Measurements from ENCODE around the gene SLC23A3. TPM values are rescaled to one million over a fixed set of nuclear protein-coding genes. Genes with fewer than 3 reads are reported as not detected.

Gene SLC23A3
- total RNA-seq, 1 donor from 2014 or later, result 1.4 TPM

DNA sequence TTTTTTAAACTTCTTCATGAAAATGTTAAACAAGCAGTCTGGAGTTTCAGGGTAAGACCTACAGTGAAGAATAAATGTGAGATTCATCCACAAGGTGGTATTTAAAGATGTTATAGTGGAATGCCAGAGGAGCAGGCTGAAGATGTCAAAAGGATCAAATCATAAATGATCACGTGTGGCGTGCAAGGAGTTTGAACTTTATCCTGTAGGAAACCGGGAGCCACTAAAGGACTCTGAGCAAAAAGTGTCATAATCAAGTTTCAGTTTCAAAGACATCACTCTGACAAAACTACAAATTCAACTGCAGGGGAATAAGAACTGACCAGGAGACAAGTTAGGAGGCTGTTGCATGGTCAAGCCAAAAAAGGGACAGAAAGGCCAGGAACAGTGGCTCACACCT, 29.1 kb downstream of the SLC23A3 start:
- no peak overlapping the region for H3K4me3 Mint-ChIP-seq
- Histone ChIP-seq H3K4me3 (no peak overlapping the region), H3K79me2 (ENCODE audit: low read depth) (no peaks in the 10 kb centered on the region), H3K9me3 (ENCODE audit: low read depth) (no peaks in the 10 kb centered on the region), H3K27me3 (no peaks in the 10 kb centered on the region), H3K36me3 (no peaks in the 10 kb centered on the region), H3K9ac (no peak overlapping the region), H4K20me1 (ENCODE audit: low read depth) (no peaks in the 10 kb centered on the region), H3K27ac (no peak overlapping the region), H3K4me2 (no peak overlapping the region), H3F3A (ENCODE audit: low read depth) (no peaks in the 10 kb centered on the region), H3K4me1 (no peaks in the 10 kb centered on the region), H2AFZ (replicated peaks) (no peak overlapping the region)
- H3K27ac Mint-ChIP-seq, result no peak overlapping the region
- peaks cover 15% of the 10 kb centered on the region for H3K36me3 Mint-ChIP-seq
- H3K4me1 Mint-ChIP-seq, result no peaks in the 10 kb centered on the region
- H3K9me3 Mint-ChIP-seq, result no peaks in the 10 kb centered on the region
- no peak for TF ChIP-seq CTCF (IDR thresholded peaks at IDR 0.05)
- TF ChIP-seq EZH2phosphoT487 (IDR thresholded peaks at IDR 0.05), result no peak
- TF ChIP-seq EZH2 (IDR thresholded peaks at IDR 0.05), result no peak
- H3K27me3 Mint-ChIP-seq (ENCODE audit: insufficient read depth, low read depth), result no peaks in the 10 kb centered on the region
- no peak for DNase-seq (ENCODE audit: low spot score)

DNA sequence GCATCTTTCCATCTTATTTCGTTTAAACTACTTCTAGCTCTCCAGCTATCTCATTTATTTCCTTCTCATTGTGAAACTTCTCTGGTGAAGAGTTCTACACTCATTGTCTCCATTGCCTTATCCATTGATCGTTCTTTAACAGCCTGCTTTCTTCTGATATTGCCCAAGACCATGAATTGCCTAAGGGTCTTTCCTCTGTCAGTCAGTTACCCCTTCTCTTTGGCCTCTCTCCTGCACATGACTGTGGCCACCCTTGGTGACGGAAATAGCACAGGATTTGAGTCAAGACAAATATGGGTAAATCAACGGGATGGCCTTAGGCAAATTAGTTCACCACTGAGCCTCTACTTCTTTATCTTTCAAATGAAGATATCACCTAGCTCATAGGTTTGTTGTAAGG, 35.9 kb downstream of the SLC23A3 start:
- H3K27me3 Mint-ChIP-seq (ENCODE audit: insufficient read depth, low read depth), result peaks cover 2% of the 10 kb centered on the region
- Histone ChIP-seq H3K9me3 (ENCODE audit: low read depth) (no peaks in the 10 kb centered on the region), H3F3A (ENCODE audit: low read depth) (no peaks in the 10 kb centered on the region), H3K27ac (no peak overlapping the region), H3K27me3 (no peaks in the 10 kb centered on the region), H2AFZ (replicated peaks) (no peak overlapping the region), H3K4me2 (no peak overlapping the region), H3K4me1 (no peaks in the 10 kb centered on the region), H3K9ac (no peak overlapping the region), H3K36me3 (no peaks in the 10 kb centered on the region), H3K79me2 (ENCODE audit: low read depth) (no peaks in the 10 kb centered on the region), H4K20me1 (ENCODE audit: low read depth) (no peaks in the 10 kb centered on the region), H3K4me3 (no peak overlapping the region)
- H3K36me3 Mint-ChIP-seq, result no peaks in the 10 kb centered on the region
- no peaks in the 10 kb centered on the region for H3K4me1 Mint-ChIP-seq
- no peaks in the 10 kb centered on the region for H3K9me3 Mint-ChIP-seq
- H3K4me3 Mint-ChIP-seq, result no peak overlapping the region
- TF ChIP-seq EZH2phosphoT487 (IDR thresholded peaks at IDR 0.05) (no peak), CTCF (IDR thresholded peaks at IDR 0.05) (no peak), EZH2 (IDR thresholded peaks at IDR 0.05) (no peak)
- no peak overlapping the region for H3K27ac Mint-ChIP-seq
- DNase-seq (ENCODE audit: low spot score), result no peak

- Histone ChIP-seq H3K27me3 (no peaks in the 10 kb centered on the region), H3K36me3 (no peaks in the 10 kb centered on the region), H2AFZ (replicated peaks) (no peak overlapping the region), H3K9ac (no peak overlapping the region), H3K4me2 (no peak overlapping the region), H3F3A (ENCODE audit: low read depth) (no peaks in the 10 kb centered on the region), H4K20me1 (ENCODE audit: low read depth) (no peaks in the 10 kb centered on the region), H3K27ac (no peak overlapping the region), H3K79me2 (ENCODE audit: low read depth) (no peaks in the 10 kb centered on the region), H3K4me1 (no peaks in the 10 kb centered on the region), H3K9me3 (ENCODE audit: low read depth) (no peaks in the 10 kb centered on the region), H3K4me3 (no peak overlapping the region)
- peaks cover 2% of the 10 kb centered on the region for H3K27me3 Mint-ChIP-seq (ENCODE audit: insufficient read depth, low read depth)
- no peaks in the 10 kb centered on the region for H3K9me3 Mint-ChIP-seq
- H3K4me3 Mint-ChIP-seq, result no peak overlapping the region
- H3K36me3 Mint-ChIP-seq, result no peaks in the 10 kb centered on the region
- H3K27ac Mint-ChIP-seq, result no peak overlapping the region
- no peak for TF ChIP-seq CTCF (IDR thresholded peaks at IDR 0.05)
- TF ChIP-seq EZH2 (IDR thresholded peaks at IDR 0.05), result no peak
- no peak for TF ChIP-seq EZH2phosphoT487 (IDR thresholded peaks at IDR 0.05)
- no peaks in the 10 kb centered on the region for H3K4me1 Mint-ChIP-seq
- DNase-seq (ENCODE audit: low spot score), result no peak
Measured at GRCh38 chr2:219131744-219132143, 38.1 kb downstream of the SLC23A3 start.
